Measurements from ENCODE around the gene MEN1.

Gene MEN1

DNA sequence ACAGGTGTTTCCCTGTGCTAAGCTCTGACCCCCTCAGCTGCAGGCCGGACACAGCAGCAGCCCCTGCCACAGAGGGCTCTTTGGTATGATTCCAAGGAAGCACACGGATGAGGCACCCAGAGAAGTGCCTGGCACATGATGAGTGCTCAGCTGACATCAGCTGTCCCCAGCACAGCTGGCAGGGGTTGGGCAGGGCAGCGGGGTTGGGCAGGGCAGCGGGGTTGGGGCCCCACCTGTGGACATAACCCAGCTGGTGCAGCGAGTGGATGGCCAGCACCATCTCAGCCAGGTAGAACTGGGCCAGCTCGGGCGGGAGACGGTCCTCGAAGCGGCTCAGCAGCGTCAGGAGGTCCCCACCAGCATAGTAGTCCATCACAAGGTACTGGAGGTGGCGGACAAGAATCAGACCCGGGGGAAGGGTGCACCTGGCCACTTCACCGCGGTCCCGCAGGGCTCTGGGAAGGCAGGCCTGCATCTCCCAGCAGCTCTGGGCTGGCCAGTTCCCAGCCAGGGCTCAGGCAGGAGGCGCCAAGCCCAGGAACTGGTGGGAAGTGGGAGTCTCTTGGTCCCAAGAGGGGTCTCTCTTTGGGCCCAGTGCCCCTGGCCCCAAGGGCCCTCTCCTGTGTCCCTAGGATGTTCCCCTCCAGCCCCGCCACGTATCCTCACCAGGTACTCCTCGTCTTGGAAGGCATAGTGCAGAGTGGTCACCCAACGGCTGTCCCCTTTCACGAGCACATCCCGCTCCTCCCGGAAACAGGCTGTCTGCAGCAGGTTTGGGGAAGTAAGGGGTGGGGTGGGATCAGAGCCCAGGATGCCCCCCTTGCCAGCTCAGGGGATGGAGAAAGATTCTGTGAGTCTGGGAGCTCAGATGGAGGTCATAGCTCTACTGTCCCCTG, 29.8 kb upstream of the MEN1 start:
- no peak overlapping the region for H3K4me3 ChIP-seq (ENCODE audit: low read depth, low read length)
- no peak for DNase-seq (ENCODE audit: low read depth)
- no peak for TF ChIP-seq CTCF (IDR thresholded peaks at IDR 0.05; ENCODE audit: low read depth, low read length, missing control alignments)

DNA sequence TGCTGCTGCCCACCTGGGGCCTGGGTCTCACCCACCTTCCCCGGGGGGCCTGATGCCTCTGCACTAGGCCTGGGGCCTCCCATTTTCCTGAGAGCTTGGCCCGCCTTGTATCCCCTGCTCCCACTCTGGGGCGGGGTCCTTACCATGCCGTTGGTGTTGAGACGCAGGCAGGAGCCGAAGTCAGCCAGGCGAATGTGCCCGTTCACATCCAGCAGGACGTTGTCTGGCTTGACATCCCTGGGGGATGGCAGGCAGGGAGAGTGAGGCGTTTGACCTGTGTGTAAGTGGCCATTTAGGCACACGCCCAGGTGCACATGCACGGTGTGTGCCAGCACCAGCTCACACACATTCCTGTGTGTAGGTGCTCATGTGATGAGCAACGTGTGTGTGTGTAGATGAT, 29.0 kb upstream of the MEN1 start:
- TF ChIP-seq CTCF (IDR thresholded peaks at IDR 0.05; ENCODE audit: low read depth, low read length, missing control alignments), result no peak
- no peak for DNase-seq (ENCODE audit: low read depth)
- H3K4me3 ChIP-seq (ENCODE audit: low read depth, low read length), result no peak overlapping the region

- DNase-seq (ENCODE audit: low read depth), result no peak
- no peak for TF ChIP-seq CTCF (IDR thresholded peaks at IDR 0.05; ENCODE audit: low read depth, low read length, missing control alignments)
These were observed 28.4 kb upstream of the MEN1 start for GRCh38 chr11:64838600-64839334.

DNA sequence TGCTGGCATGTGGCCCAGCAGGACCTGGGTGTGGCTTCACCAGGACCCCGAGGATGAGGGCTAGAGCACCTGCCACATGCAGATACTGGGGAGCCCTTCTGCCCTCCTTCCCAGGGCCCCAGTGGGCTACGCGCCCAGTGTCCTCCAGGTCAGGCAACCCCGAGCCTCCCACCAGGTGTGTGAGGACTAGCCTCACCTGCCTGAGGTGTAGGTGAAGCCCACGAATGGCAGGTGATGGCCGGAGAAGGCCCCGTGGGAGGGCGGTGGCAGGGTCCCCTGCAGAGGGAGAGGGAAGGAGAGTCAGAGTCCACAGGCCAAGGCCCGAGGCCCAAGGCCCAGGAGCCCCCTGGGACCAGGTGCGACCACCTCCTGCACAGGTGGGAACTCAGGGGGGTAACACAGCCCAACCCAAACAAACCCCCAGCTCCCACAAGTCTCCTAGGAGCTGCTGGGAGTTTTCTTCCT, 27.6 kb upstream of the MEN1 start:
- no peak for TF ChIP-seq CTCF (IDR thresholded peaks at IDR 0.05; ENCODE audit: low read depth, low read length, missing control alignments)
- no peak overlapping the region for H3K4me3 ChIP-seq (ENCODE audit: low read depth, low read length)
- no peak for DNase-seq (ENCODE audit: low read depth)

More at GRCh38 chr11:64838600-64839334, 28.4 kb upstream of the MEN1 start:
- no peak overlapping the region for H3K4me3 ChIP-seq (ENCODE audit: low read depth, low read length)

DNA sequence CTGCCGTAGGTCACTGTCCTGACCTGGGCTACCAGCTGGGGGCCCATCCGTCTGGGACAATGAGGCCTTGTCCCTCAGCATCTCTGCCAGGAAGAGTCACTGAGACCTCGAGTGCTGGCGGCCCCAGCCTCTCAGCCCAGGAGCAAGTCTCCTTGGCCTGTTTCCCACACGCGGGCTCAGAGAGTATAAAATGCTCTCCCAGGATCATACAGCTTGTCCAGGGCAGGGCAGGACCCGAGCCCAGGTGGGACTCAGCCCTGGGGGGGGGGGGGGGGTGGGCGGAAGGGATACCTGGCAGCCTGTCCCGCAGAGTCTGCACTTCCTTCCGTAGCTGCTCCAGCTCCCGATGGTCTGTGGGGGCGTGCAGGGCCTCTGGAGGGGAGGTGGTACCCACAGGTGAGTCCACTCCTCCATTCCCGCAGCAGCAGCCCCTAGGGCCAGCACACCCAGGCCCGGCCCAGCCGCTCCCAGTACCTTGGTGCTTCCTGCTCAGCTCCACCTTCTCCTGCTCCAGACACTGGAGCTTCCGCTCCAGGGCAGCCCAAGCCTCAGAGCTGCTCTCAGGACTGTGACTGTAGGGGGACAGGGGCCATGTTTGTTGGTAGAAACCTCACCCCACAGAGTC, 26.2 kb upstream of the MEN1 start:
- TF ChIP-seq CTCF (IDR thresholded peaks at IDR 0.05; ENCODE audit: low read depth, low read length, missing control alignments), result no peak
- DNase-seq (ENCODE audit: low read depth), result no peak

DNA sequence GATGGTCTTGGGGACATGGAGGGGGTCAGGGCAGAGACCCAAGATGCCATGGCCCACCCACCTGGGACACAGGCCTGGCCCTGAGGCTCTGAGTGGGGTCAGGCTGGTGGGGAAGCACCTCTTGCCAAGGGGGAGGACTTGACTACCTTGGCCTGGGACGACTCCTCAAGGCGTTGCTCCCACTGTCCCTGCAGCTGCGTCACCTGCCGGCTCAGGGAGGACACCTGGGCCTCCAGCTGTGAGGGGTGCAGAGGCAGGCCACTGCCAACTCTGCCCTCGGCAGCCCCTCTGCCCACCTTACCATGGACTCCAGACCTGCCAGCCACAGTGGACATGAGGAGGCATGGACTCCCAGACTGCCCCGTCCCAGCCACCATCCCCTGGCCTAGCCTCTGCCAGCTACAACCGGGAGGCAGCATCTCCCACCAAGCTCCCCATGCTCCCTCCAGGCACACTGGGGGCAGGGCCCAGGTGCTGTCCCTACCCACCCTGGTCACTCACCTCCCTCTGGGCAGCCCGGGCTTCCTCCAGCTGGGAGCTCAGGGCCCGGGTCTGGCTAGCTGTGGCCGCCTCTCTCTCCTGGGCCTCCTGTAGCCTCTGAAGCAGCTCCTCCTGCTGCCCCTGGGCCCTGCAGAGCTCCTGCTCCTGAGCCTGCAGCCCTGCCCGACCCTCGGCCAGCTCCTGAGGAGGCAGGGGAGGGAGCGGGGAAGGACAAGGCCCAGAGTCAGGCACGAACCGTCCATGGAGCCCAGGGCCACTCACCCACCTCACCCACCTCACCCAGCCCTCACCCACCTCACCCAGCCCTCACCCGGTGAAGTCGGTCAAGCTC, 25.5 kb upstream of the MEN1 start:
- no peak for TF ChIP-seq CTCF (IDR thresholded peaks at IDR 0.05; ENCODE audit: low read depth, low read length, missing control alignments)
- no peak for DNase-seq (ENCODE audit: low read depth)
- no peak overlapping the region for H3K4me3 ChIP-seq (ENCODE audit: low read depth, low read length)

More for the DNA sequence above, 26.2 kb upstream of the MEN1 start:
- H3K4me3 ChIP-seq (ENCODE audit: low read depth, low read length), result no peak overlapping the region
